Peyer's patch (tissue), 4 donors: ENCODE measurements around the gene NAPG. TPM values are rescaled to one million over a fixed set of nuclear protein-coding genes. Genes with fewer than 3 reads are reported as not detected.
"Not testable (repeated sequence)": the region's sequence is repeated elsewhere in the genome, so short reads cannot be mapped to it uniquely, and the experiment has no call there.

Experiments used
- DNase-seq, 3 donors: peaks; one replicate each; pipeline ENCODE4 v3.0.0-alpha.2; 2017 to 2019
- H3K27ac ChIP-seq, 4 donors: fragments of 200-600 bp; sonication (generic); one replicate each; pipeline ENCODE4 v1.5.1; 2016 to 2019
- H3K27me3 ChIP-seq, 2 donors: fragments of 200-600 bp; sonication (generic); one replicate each; pipeline ENCODE4 v1.5.1; 2019
- H3K36me3 ChIP-seq, 3 donors: fragments of 200-600 bp; sonication (generic); one replicate each; pipeline ENCODE4 v1.5.1; 2016 to 2019
- H3K4me1 ChIP-seq, 4 donors: fragments of 200-600 bp; sonication (generic); one replicate each; pipeline ENCODE4 v1.5.1; 2016 to 2019
- H3K4me3 ChIP-seq, 4 donors: fragments of 200-600 bp; sonication (generic); 1 replicate in 3 of 4; 2 replicates in 1 of 4; pipeline ENCODE4 v1.5.1; 2016 to 2019; ENCODE audit warnings: mild to moderate bottlenecking in 1 of 4
- H3K9me3 ChIP-seq, 4 donors: fragments of 200-600 bp; sonication (generic); one replicate each; pipeline ENCODE4 v1.5.1; 2016 to 2019; ENCODE audit warnings: mild to moderate bottlenecking in 1 of 4
- POLR2A ChIP-seq, 2 donors: fragments of 450-650 bp; IDR thresholded peaks; one replicate each; pipeline ENCODE4 v1.5.1; 2017; ENCODE audit warnings: antibody characterized with exemption in 2 of 2, mild to moderate bottlenecking in 2 of 2, moderate library complexity in 2 of 2
- total RNA-seq, 4 donors: library from RNA; depleted of rRNA; stranded (reverse); fragments of >200 nt; gene quantifications; one replicate each; pipeline ENCODE4 v1.1.0, GENCODE V29; 2016
- TF ChIP-seq, protein P1 (sequence below), 6 experiments: fragments of 450-650 bp in 4 of 6; fragments of 200-600 bp in 2 of 6; sonication (generic) in 1 of 6; IDR thresholded peaks; one replicate each; pipeline ENCODE4 v1.5.1; 2017 to 2019; ENCODE audit warnings: antibody characterized with exemption in 6 of 6, mild to moderate bottlenecking in 3 of 6, moderate library complexity in 1 of 6

NAPG gene
- total RNA-seq, 4 donors from 2014 or later, result 22.8 to 43.8 (median 30.4) TPM

DNA sequence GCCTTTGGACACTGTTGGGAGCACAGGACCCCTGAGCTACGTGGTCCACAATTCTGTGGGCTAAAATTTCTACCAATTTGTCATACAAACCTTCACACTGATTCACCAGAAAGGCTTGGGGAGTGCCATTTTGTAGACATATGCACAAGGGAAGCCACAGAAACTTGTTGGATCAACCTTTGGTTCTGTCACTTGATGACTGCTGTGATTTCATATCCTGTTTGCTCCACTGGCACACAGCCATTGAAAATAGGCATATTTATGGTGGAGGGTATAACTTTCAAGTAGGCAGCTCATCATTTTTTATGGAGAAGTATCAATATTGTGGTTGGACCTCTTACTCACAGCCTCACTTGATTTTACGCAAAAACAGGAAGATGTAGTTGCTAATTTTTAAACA lies 10.5 kb downstream of the NAPG start:
- no peak for DNase-seq
- no peaks in the 10 kb centered on the region for H3K9me3 ChIP-seq
- no peak overlapping the region for H3K27ac ChIP-seq
- H3K4me3 ChIP-seq, result no peak overlapping the region
- no peaks in the 10 kb centered on the region for H3K4me1 ChIP-seq
- peaks cover 0 to 45% (median 0%) of the 10 kb centered on the region in 3 donors for H3K36me3 ChIP-seq
- no peaks in the 10 kb centered on the region for H3K27me3 ChIP-seq
- TF ChIP-seq, protein P1, sequence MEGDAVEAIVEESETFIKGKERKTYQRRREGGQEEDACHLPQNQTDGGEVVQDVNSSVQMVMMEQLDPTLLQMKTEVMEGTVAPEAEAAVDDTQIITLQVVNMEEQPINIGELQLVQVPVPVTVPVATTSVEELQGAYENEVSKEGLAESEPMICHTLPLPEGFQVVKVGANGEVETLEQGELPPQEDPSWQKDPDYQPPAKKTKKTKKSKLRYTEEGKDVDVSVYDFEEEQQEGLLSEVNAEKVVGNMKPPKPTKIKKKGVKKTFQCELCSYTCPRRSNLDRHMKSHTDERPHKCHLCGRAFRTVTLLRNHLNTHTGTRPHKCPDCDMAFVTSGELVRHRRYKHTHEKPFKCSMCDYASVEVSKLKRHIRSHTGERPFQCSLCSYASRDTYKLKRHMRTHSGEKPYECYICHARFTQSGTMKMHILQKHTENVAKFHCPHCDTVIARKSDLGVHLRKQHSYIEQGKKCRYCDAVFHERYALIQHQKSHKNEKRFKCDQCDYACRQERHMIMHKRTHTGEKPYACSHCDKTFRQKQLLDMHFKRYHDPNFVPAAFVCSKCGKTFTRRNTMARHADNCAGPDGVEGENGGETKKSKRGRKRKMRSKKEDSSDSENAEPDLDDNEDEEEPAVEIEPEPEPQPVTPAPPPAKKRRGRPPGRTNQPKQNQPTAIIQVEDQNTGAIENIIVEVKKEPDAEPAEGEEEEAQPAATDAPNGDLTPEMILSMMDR (IDR thresholded peaks at IDR 0.05), result no peak
- TF ChIP-seq POLR2A (IDR thresholded peaks at IDR 0.05), result no peak

DNA sequence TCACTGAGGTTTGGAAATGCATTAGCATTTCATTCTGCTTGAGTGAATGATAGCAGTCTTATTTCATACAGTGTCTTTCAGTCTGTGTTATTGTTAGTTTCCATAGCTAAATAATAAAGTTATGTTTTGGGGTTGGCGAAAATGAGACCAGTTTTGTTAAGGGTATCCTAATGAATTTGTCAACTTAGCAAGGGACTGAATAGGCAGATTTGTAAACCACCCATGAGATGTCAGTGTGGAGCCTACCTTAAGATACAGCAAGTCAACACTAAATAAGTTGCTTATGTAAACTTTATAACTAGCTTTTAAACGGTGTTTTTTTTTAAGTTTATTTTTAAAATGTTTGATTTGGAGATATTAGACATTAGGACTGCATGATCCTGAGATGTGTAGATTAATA lies 11.9 kb downstream of the NAPG start:
- H3K9me3 ChIP-seq, result no peaks in the 10 kb centered on the region
- DNase-seq, result no peak
- no peaks in the 10 kb centered on the region for H3K27me3 ChIP-seq
- H3K36me3 ChIP-seq, result peaks cover 0 to 48% (median 0%) of the 10 kb centered on the region in 3 donors
- H3K4me3 ChIP-seq, result no peak overlapping the region
- no peak for TF ChIP-seq POLR2A (IDR thresholded peaks at IDR 0.05)
- TF ChIP-seq, protein P1 (IDR thresholded peaks at IDR 0.05), result no peak
- no peak overlapping the region for H3K27ac ChIP-seq
- H3K4me1 ChIP-seq, result no peaks in the 10 kb centered on the region

DNA sequence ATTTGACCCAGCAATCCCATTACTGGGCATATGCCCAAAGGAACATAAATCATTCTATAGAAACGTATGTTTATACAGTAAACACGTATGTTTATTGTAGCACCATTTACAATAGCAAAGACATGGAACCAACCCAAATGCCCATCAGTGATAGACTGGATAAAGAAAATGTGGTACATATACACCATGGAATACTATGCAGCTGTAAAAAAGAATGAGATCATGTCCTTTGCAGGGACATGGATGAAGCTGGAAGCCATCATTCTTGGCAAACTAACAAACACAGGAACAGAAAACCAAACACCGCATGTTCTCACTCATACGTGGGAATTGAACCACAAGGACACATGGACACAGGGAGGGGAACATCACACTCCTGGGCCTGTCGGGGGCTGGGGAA lies 13.3 kb downstream of the NAPG start:
- not testable (repeated sequence) for H3K27me3 ChIP-seq, DNase-seq, H3K27ac ChIP-seq, H3K9me3 ChIP-seq, H3K4me3 ChIP-seq, H3K4me1 ChIP-seq
- H3K36me3 ChIP-seq, result peaks cover 0 to 46% (median 0%) of the 10 kb centered on the region in 3 donors

DNA sequence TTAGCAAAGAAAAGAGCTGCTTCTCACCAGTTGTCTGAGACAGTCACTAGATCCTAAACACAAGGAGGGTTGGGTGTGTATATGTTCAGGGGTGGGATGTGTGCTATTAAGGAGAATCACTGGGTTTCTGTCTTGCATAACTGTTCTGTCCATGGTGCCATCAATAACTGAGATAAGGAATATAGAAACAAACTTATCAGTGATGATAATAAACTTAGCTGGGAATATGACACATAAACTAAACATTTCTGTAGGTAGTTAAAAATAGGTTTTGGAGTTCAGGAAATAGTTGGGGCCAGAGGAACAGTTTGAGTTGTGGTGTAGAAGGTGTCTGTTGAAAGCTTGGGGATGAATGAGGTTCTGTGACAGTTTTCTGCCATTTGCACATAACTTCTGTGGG lies 17.4 kb downstream of the NAPG start:
- H3K36me3 ChIP-seq, result peaks cover 0 to 78% (median 0%) of the 10 kb centered on the region in 3 donors
- H3K4me1 ChIP-seq, result no peaks in the 10 kb centered on the region
- TF ChIP-seq, protein P1 (IDR thresholded peaks at IDR 0.05), result no peak
- TF ChIP-seq POLR2A (IDR thresholded peaks at IDR 0.05), result no peak
- H3K27me3 ChIP-seq, result no peaks in the 10 kb centered on the region
- H3K27ac ChIP-seq, result no peak overlapping the region
- H3K4me3 ChIP-seq, result no peak overlapping the region
- DNase-seq, result no peak
- H3K9me3 ChIP-seq, result no peaks in the 10 kb centered on the region

DNA sequence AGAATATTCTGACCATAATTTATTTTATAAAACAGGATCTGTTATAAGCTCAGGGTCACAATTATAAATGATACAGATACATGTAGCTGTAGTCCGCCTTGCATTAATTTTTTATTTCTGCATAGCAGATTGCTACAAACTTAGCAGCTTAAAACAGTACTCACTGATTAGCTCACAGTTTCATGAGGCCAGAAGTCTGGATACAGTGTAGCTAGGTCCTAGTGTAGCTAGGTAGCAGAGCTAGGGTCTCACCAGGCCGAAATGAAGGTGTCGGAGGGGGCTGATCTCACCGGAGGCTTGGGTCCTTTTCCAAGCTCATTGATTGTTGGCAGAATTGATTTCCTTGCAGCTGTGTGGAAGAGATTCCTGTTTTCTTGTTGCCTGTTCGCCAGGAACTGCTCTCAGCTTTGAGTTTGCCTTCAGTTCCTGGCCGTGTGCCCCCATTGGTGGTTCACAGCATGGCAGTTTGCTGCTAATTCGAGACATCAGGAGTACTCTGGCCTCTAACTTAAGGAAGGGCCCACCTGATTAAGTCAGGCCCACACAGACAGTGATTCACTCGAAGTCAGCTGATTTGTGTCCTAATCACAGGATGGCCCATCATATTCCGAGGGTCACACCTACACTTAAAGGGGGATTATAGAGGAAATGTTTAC lies 18.4 kb downstream of the NAPG start:
- no peak overlapping the region for H3K27ac ChIP-seq
- no peaks in the 10 kb centered on the region for H3K4me1 ChIP-seq
- H3K27me3 ChIP-seq, result no peaks in the 10 kb centered on the region
- no peak overlapping the region for H3K4me3 ChIP-seq
- DNase-seq, result no peak
- no peak for TF ChIP-seq POLR2A (IDR thresholded peaks at IDR 0.05)
- peaks cover 0 to 83% (median 0%) of the 10 kb centered on the region in 3 donors for H3K36me3 ChIP-seq
- H3K9me3 ChIP-seq, result no peaks in the 10 kb centered on the region

DNA sequence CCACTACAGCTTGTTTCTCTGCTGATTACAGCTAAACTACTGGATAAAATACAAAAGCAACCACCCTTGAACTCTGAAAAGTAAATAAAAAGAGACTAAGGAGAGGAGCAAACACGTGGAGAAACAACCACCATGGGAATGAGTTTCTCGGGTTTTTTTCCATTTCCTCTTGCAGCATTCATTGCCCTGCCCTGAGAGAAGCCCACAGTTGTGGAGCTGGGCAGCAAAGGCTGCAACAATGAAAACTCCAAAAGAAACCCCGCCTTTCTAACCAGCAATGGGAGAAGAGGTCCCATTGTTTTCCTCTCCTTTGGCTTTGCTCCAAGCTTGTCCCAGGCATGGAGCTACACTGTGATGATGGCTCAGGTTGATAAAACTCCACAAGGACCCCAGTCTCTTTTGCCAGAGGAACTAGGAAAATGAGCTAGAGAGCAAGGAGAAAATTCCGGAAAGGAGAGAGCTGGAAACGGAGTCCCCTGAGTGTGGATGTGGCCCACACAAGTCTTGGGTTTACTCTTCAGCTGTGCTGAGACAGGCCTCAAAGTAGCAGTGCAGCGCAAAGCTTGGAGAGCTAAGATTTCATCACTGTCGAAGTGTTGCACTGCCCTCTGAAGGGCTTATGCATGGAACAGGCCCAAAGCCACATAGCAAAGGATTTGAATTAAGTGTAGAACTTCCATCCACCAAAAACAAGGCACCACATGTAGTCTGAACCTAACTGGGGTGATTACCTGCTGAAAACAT lies 20.9 kb downstream of the NAPG start:
- Histone ChIP-seq H3K27me3 (no peaks in the 10 kb centered on the region), H3K27ac (no peak overlapping the region), H3K4me1 (no peaks in the 10 kb centered on the region), H3K36me3 (peaks cover 0 to 83% (median 0%) of the 10 kb centered on the region in 3 donors), H3K4me3 (no peak overlapping the region), H3K9me3 (no peaks in the 10 kb centered on the region)
- TF ChIP-seq, protein P1 (IDR thresholded peaks at IDR 0.05), result no peak
- no peak for TF ChIP-seq POLR2A (IDR thresholded peaks at IDR 0.05)
- DNase-seq, result no peak
